HepG2 (cell line): ENCODE results near the gene MRS2. TPM values are rescaled to one million over a fixed set of nuclear protein-coding genes. Genes with fewer than 3 reads are reported as not detected.

Experiments used
- ATAC-seq: fragments of 200-7000 bp; cut with Tn5 transposase; 3 replicates; pipeline ENCODE4 v1.9.1; 2020; ENCODE audit warnings: mild to moderate bottlenecking, moderate library complexity
- BruUV-seq: library from RNA; stranded (reverse); fragments of 400-500 nt; replicated peaks from 2 replicates; lab custom pipeline; 2021; lab: Mats Ljungman, UMichigan
- CTCF ChIA-PET: fragments of 300-600 bp; formaldehyde crosslinking; extraction: SDS; loops from one replicate; lab custom pipeline; 2021; ENCODE audit warnings: low total read pairs, inconsistent platforms, low intra/inter-chr PET ratio; lab: Yijun Ruan, JAX
- POLR2A ChIA-PET: fragments of 350-600 bp; sonication (Branson Sonifier 250); formaldehyde crosslinking; loops from one replicate; lab custom pipeline; 2020; ENCODE audit warnings: antibody characterized with exemption, inconsistent platforms; lab: Yijun Ruan, JAX
- DNase-seq: peaks from one replicate; pipeline ENCODE4 v3.0.0-alpha.2; 2015; ENCODE audit warnings: low spot score
- FAIRE-seq: peaks from 3 replicates; lab custom pipeline; 2011; peaks lifted over from hg19 to GRCh38; lab: Jason Lieb, UNC
- H2AFZ ChIP-seq: one replicate; pipeline ENCODE4 v1.6.1; 2011; ENCODE audit warnings: low read length, inconsistent platforms
- H3K27ac ChIP-seq: fragments of 300-600 bp; 3 replicates; pipeline ENCODE4 v1.8.0; 2011; ENCODE audit warnings: mixed run types, mild to moderate bottlenecking, mixed read lengths, low read length, inconsistent platforms; ENCODE audit not compliant: insufficient read depth; ENCODE audit errors: extremely low read length
- H3K27me3 ChIP-seq, 2 experiments: fragments of 200-600 bp in 1 of 2; 2 replicates in 1 of 2; 3 replicates in 1 of 2; pipeline versions ENCODE4 v1.6.0 to v1.8.0; 2011; ENCODE audit warnings: low read length in 2 of 2, mild to moderate bottlenecking in 2 of 2, moderate library complexity in 2 of 2, inconsistent platforms in 1 of 2; ENCODE audit not compliant: insufficient read depth in 2 of 2, control insufficient read depth in 1 of 2
- H3K36me3 ChIP-seq, 2 experiments: fragments of 200-600 bp in 1 of 2; replicated peaks in 1 of 2; 2 replicates in 1 of 2; 3 replicates in 1 of 2; pipeline versions ENCODE4 v1.5.1 to v1.8.0; 2011; ENCODE audit warnings: low read length in 2 of 2, inconsistent platforms in 1 of 2; ENCODE audit not compliant: insufficient read depth in 2 of 2, control insufficient read depth in 1 of 2
- H3K4me1 ChIP-seq: 2 replicates; pipeline ENCODE4 v1.5.1; 2012; ENCODE audit warnings: low read length, inconsistent platforms; ENCODE audit not compliant: insufficient read depth
- H3K4me2 ChIP-seq: 2 replicates; pipeline ENCODE4 v1.6.0; 2011; ENCODE audit warnings: low read depth, low read length, inconsistent platforms
- H3K4me3 ChIP-seq, 3 experiments: fragments of 200-600 bp in 1 of 3; sonication (generic), shearing (Covaris generic) in 1 of 3; replicated peaks in 1 of 3; 2 replicates each; pipeline ENCODE4 v1.5.1; 2011 to 2016; ENCODE audit warnings: low read length in 3 of 3, inconsistent platforms in 2 of 3, low read depth in 2 of 3, mild to moderate bottlenecking in 2 of 3, control low read depth in 1 of 3, mixed read lengths in 1 of 3; ENCODE audit not compliant: insufficient read depth in 1 of 3
- H3K79me2 ChIP-seq: one replicate; pipeline ENCODE4 v1.6.1; 2011; ENCODE audit warnings: low read length, inconsistent platforms; ENCODE audit not compliant: insufficient read depth
- H3K9ac ChIP-seq: 2 replicates; pipeline ENCODE4 v1.6.0; 2011; ENCODE audit warnings: mild to moderate bottlenecking, low read depth, low read length, inconsistent platforms; ENCODE audit not compliant: insufficient read depth
- H3K9me3 ChIP-seq: 2 replicates; pipeline ENCODE4 v1.5.1; 2012; ENCODE audit warnings: mild to moderate bottlenecking, low read length
- H4K20me1 ChIP-seq: 2 replicates; pipeline ENCODE4 v1.6.0; 2011; ENCODE audit warnings: inconsistent platforms, mild to moderate bottlenecking, low read length, moderate library complexity; ENCODE audit not compliant: insufficient read depth
- ATF7 ChIP-seq, 2 experiments: fragments of 450-650 bp in 1 of 2; sonication (generic) in 1 of 2; formaldehyde crosslinking in 1 of 2; IDR thresholded peaks; 2 replicates each; pipeline versions ENCODE4 v1.4.0 to v1.6.1; 2016 to 2020; ENCODE audit warnings: antibody characterized with exemption in 1 of 2, mild to moderate bottlenecking in 1 of 2, missing genetic modification reagents in 1 of 2
- KLF16 ChIP-seq, 2 experiments: sonication (generic) in 1 of 2; formaldehyde crosslinking in 1 of 2; IDR thresholded peaks; 2 replicates each; pipeline versions ENCODE4 v1.6.1 to v1.8.0; 2016 to 2023; ENCODE audit warnings: missing genetic modification reagents in 2 of 2, missing compliant biosample characterization in 1 of 2
- NFYB ChIP-seq: sonication (generic); formaldehyde crosslinking; IDR thresholded peaks from 2 replicates; pipeline ENCODE4 v1.4.0; 2020; ENCODE audit warnings: missing genetic modification reagents
- NONO ChIP-seq, 2 experiments: fragments of 450-650 bp in 1 of 2; sonication (generic) in 1 of 2; formaldehyde crosslinking in 1 of 2; IDR thresholded peaks in 1 of 2; conservative IDR thresholded peaks in 1 of 2; 2 replicates each; pipeline versions ENCODE4 v1.6.1 to v1.8.0; 2017 to 2022; ENCODE audit warnings: mild to moderate bottlenecking in 1 of 2, missing genetic modification reagents in 1 of 2, moderate library complexity in 1 of 2
- ZBTB39 ChIP-seq: sonication (generic); formaldehyde crosslinking; IDR thresholded peaks from 2 replicates; pipeline ENCODE4 v1.5.0; 2020; ENCODE audit warnings: missing genetic modification reagents
- ZNF460 ChIP-seq: sonication (generic); formaldehyde crosslinking; IDR thresholded peaks from 2 replicates; pipeline ENCODE4 v1.5.1; 2020; ENCODE audit warnings: missing genetic modification reagents, mild to moderate bottlenecking, borderline replicate concordance
- ZNF562 ChIP-seq: sonication (generic); formaldehyde crosslinking; IDR thresholded peaks from 2 replicates; pipeline ENCODE4 v1.8.0; 2022; ENCODE audit warnings: missing genetic modification reagents, borderline replicate concordance
- WGBS: methylation state at CpG from one replicate; pipeline ENCODE4 v1.1.6; 2017; ENCODE audit warnings: low lambda C conversion rate; 5-methylcytosine and 5-hydroxymethylcytosine counted together
- in situ Hi-C: cut with HindIII; loops from 2 replicates; pipeline ENCODE4 v1.10.0; 2017; ENCODE audit warnings: low pct_unique_long_range_greater_than_20kb; ENCODE audit not compliant: extremely low pct_ligation_motif_present
- intact Hi-C: fragments of 100-400 bp; cut with micrococcal nuclease; formaldehyde crosslinking; loops from one replicate; pipeline ENCODE4 v1.10.0; 2022; ENCODE audit not compliant: unreplicated experiment
- polyA plus RNA-seq, 8 experiments: library from polyadenylated mRNA; depleted of rRNA in 3 of 8; stranded (reverse) in 7 of 8; unstranded in 1 of 8; fragments of >200 nt; fragmentation: Illumina TruSeq in 4 of 8; extraction: Trizol in 4 of 8; gene quantifications; 2 replicates each; pipeline versions ENCODE4 v1.2.1 to v1.2.3, GENCODE V29; 2011 to 2016; ENCODE audit warnings: low read depth in 4 of 8, missing spikeins in 1 of 8, mixed read lengths in 1 of 8; ENCODE audit not compliant: insufficient read depth in 1 of 8
- total RNA-seq, 5 experiments: library from RNA; depleted of rRNA; stranded (reverse); fragments of >200 nt; fragmentation: Illumina TruSeq; extraction: Trizol; gene quantifications; 2 replicates each; pipeline ENCODE4 v1.2.3, GENCODE V29; 2016; ENCODE audit warnings: low read depth in 1 of 5

MRS2 gene
- total and polyA plus RNA-seq, 2 of the 13 experiments (the other 11 are each of a cell fraction or from before 2014, with no cell fraction given) = 31.1 to 83.8 TPM

GRCh38 chr6:24376871-24377270 is 25.9 kb upstream of the MRS2 start:
- ATAC-seq = no peak
- Histone ChIP-seq H3K9me3 (no peaks in the 10 kb centered on the region), H3K4me1 (peaks cover 44% of the 10 kb centered on the region), H2AFZ (no peak overlapping the region), H3K36me3 (peaks cover 0 to 8% of the 10 kb centered on the region in 2 experiments; a peak in 1 of 5 replicates), H3K4me2 (no peak overlapping the region), H3K9ac (no peak overlapping the region), H4K20me1 (no peaks in the 10 kb centered on the region)
- intact Hi-C loops = no loop called here
- 73% methylated on average over 4 of the region's 4 CpGs for WGBS
- no peak for DNase-seq
- no TSS peak for BruUV-seq
- TF ChIP-seq ATF7 (IDR thresholded peaks at IDR 0.05) (no peak), ATF7 (CRISPR knock-in tag; IDR thresholded peaks at IDR 0.05) (no peak), ZNF460 (CRISPR knock-in tag) (no peak), NONO (IDR thresholded peaks at IDR 0.05) (no peak), NONO (CRISPR knock-in tag; conservative IDR thresholded peaks at IDR 0.05) (no peak), NFYB (CRISPR knock-in tag) (no peak), ZBTB39 (no peak), ZNF562 (CRISPR knock-in tag) (no peak), KLF16 (CRISPR knock-in tag; IDR thresholded peaks at IDR 0.05) (no peak)
- TF ChIP-seq, all 625 proteins: peak for 0
- no peaks in the 10 kb centered on the region for H3K27me3 ChIP-seq
- peaks cover 43% of the 10 kb centered on the region for H3K79me2 ChIP-seq
- no peak for FAIRE-seq
- ChIA-PET POLR2A (no interaction called here), CTCF (no interaction called here)
- no peak overlapping the region for H3K4me3 ChIP-seq
- in situ Hi-C loops = no loop called here
- no peak overlapping the region for H3K27ac ChIP-seq
